ENCODE measurements around the gene RIPOR3. TPM values are rescaled to one million over a fixed set of nuclear protein-coding genes. Genes with fewer than 3 reads are reported as not detected.
"Not testable (repeated sequence)": the region's sequence is repeated elsewhere in the genome, so short reads cannot be mapped to it uniquely, and the experiment has no call there.

RIPOR3 gene
- polyA plus RNA-seq, 1 donor = 9.3 TPM

- not testable (repeated sequence) for H3K27ac ChIP-seq (ENCODE audit: low read length); H3K9me3 ChIP-seq (ENCODE audit: control insufficient read depth, low read depth, low read length); H3K4me1 ChIP-seq (ENCODE audit: control insufficient read depth, insufficient read depth, low read length); H3K27me3 ChIP-seq (ENCODE audit: control insufficient read depth, insufficient read depth, low read length); H3K4me3 ChIP-seq (ENCODE audit: low read length); DNase-seq
- peaks cover 63% of the 10 kb centered on the region for H3K36me3 ChIP-seq (ENCODE audit: control insufficient read depth, insufficient read depth, low read length)
- no CpG with 5 or more reads among the region's 7 CpGs for WGBS (ENCODE audit: insufficient coverage, low lambda C conversion rate)
These were observed 121.9 kb downstream of the RIPOR3 start for GRCh38 chr20:50569487-50569863.

GRCh38 chr20:50568549-50568942 is 122.8 kb downstream of the RIPOR3 start:
- Histone ChIP-seq H3K36me3 (ENCODE audit: control insufficient read depth, insufficient read depth, low read length) (peaks cover 56% of the 10 kb centered on the region), H3K9me3 (ENCODE audit: control insufficient read depth, low read depth, low read length) (no peaks in the 10 kb centered on the region), H3K4me1 (ENCODE audit: control insufficient read depth, insufficient read depth, low read length) (no peaks in the 10 kb centered on the region), H3K4me3 (ENCODE audit: low read length) (no peak overlapping the region), H3K27ac (ENCODE audit: low read length) (no peak overlapping the region), H3K27me3 (ENCODE audit: control insufficient read depth, insufficient read depth, low read length) (no peaks in the 10 kb centered on the region)
- 100% methylated on average over 1 of the region's 11 CpGs for WGBS (ENCODE audit: insufficient coverage, low lambda C conversion rate)
- no peak for DNase-seq

DNA sequence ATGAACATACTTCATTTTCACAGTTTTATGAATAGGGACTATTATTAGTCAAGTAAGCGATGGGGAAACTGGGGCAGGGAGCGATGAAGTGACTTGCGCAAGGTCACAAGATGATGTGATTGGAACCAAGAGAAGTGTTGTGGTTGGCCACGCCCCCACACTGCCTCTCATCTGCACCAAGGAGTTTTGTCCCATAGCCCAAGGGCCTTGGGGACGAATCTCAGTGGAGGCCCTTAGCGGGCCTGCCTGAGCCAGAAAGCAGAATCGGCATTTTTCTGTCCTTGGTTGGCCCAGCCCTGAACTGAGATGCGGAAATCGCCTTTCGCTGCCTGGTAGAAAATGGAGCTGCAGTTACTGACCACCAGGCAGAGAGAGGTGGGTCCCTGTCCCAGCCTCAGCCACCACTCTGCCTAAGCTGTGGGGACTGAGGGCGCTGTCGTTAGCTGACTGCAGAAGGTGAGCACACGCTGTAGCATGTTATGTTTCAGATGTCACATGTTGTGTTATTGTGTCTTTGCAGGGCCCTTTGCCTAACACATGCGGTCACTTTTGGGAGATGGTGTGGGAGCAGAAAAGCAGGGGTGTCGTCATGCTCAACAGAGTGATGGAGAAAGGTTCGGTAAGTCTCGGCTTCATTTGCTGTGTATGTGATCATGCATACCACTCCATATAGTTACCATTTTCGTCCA is 123.3 kb downstream of the RIPOR3 start:
- Histone ChIP-seq H3K27me3 (ENCODE audit: control insufficient read depth, insufficient read depth, low read length) (no peaks in the 10 kb centered on the region), H3K9me3 (ENCODE audit: control insufficient read depth, low read depth, low read length) (no peaks in the 10 kb centered on the region), H3K4me1 (ENCODE audit: control insufficient read depth, insufficient read depth, low read length) (no peaks in the 10 kb centered on the region), H3K4me3 (ENCODE audit: low read length) (no peak overlapping the region), H3K36me3 (ENCODE audit: control insufficient read depth, insufficient read depth, low read length) (peaks cover 55% of the 10 kb centered on the region), H3K27ac (ENCODE audit: low read length) (no peak overlapping the region)
- 90% methylated on average over 2 of the region's 18 CpGs for WGBS (ENCODE audit: insufficient coverage, low lambda C conversion rate)
- DNase-seq = no peak

GRCh38 chr20:50565871-50566270 is 125.5 kb downstream of the RIPOR3 start:
- Histone ChIP-seq H3K4me3 (ENCODE audit: low read length) (no peak overlapping the region), H3K36me3 (ENCODE audit: control insufficient read depth, insufficient read depth, low read length) (peaks cover 65% of the 10 kb centered on the region), H3K27ac (ENCODE audit: low read length) (no peak overlapping the region), H3K27me3 (ENCODE audit: control insufficient read depth, insufficient read depth, low read length) (no peaks in the 10 kb centered on the region), H3K4me1 (ENCODE audit: control insufficient read depth, insufficient read depth, low read length) (no peaks in the 10 kb centered on the region), H3K9me3 (ENCODE audit: control insufficient read depth, low read depth, low read length) (no peaks in the 10 kb centered on the region)
- no peak for DNase-seq
- no CpG with 5 or more reads among the region's 4 CpGs for WGBS (ENCODE audit: insufficient coverage, low lambda C conversion rate)

DNA sequence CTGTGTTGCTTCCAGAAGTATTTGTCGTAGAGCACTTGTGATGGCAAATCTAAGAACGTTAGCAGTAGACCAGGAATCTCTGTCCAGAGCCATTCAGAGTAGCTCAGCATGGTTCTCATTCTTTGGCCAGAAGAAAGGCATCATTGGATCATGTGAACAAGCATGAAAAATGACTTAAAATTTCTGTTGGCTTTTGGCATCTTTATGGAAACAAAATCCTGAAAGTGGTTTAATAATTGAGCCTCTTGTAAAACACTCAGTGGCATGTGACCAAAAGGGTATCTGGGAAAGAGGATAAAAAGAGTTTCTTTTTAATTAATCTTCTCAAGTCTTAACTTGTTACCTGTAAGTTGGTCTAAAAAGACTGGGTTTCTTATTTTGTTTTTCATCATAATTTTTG is 126.0 kb downstream of the RIPOR3 start:
- Histone ChIP-seq H3K27ac (ENCODE audit: low read length) (no peak overlapping the region), H3K4me3 (ENCODE audit: low read length) (no peak overlapping the region), H3K4me1 (ENCODE audit: control insufficient read depth, insufficient read depth, low read length) (no peaks in the 10 kb centered on the region), H3K9me3 (ENCODE audit: control insufficient read depth, low read depth, low read length) (no peaks in the 10 kb centered on the region), H3K36me3 (ENCODE audit: control insufficient read depth, insufficient read depth, low read length) (peaks cover 62% of the 10 kb centered on the region), H3K27me3 (ENCODE audit: control insufficient read depth, insufficient read depth, low read length) (no peaks in the 10 kb centered on the region)
- WGBS (ENCODE audit: insufficient coverage, low lambda C conversion rate) = no CpG with 5 or more reads among the region's 2 CpGs
- no peak for DNase-seq

GRCh38 chr20:50563133-50563944 is 128.0 kb downstream of the RIPOR3 start:
- H3K36me3 ChIP-seq (ENCODE audit: control insufficient read depth, insufficient read depth, low read length) = peaks cover 46% of the 10 kb centered on the region
- no peak overlapping the region for H3K27ac ChIP-seq (ENCODE audit: low read length)
- no peaks in the 10 kb centered on the region for H3K9me3 ChIP-seq (ENCODE audit: control insufficient read depth, low read depth, low read length)
- WGBS (ENCODE audit: insufficient coverage, low lambda C conversion rate) = no CpG with 5 or more reads among the region's 3 CpGs
- no peaks in the 10 kb centered on the region for H3K4me1 ChIP-seq (ENCODE audit: control insufficient read depth, insufficient read depth, low read length)
- H3K4me3 ChIP-seq (ENCODE audit: low read length) = no peak overlapping the region
- DNase-seq = no peak
- no peaks in the 10 kb centered on the region for H3K27me3 ChIP-seq (ENCODE audit: control insufficient read depth, insufficient read depth, low read length)

DNA sequence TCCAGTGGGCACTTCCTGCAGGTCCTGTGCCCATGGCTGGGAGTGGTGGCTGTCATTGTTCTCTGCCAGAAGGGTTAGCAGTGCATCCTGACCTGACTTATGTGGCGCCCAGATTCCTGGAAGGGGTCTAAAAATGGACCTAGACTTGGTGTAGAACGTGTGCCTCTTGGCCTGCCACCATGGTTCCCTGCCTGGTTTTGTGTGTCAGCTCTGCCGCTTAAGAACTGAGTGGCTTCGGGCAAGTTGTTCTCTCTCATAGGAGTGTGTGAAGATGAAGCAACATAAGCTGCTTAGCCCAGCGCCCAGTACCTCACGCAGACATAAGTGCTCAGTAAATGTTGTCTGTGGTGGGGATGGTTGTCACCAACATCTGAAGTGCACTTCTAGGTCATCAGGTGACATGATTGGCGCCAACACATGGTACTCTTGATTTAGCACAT is 129.1 kb downstream of the RIPOR3 start:
- no peaks in the 10 kb centered on the region for H3K9me3 ChIP-seq (ENCODE audit: control insufficient read depth, low read depth, low read length)
- DNase-seq = no peak
- H3K27ac ChIP-seq (ENCODE audit: low read length) = no peak overlapping the region
- peaks cover 37% of the 10 kb centered on the region for H3K36me3 ChIP-seq (ENCODE audit: control insufficient read depth, insufficient read depth, low read length)
- no peak overlapping the region for H3K4me3 ChIP-seq (ENCODE audit: low read length)
- WGBS (ENCODE audit: insufficient coverage, low lambda C conversion rate) = no CpG with 5 or more reads among the region's 7 CpGs
- no peaks in the 10 kb centered on the region for H3K4me1 ChIP-seq (ENCODE audit: control insufficient read depth, insufficient read depth, low read length)
- H3K27me3 ChIP-seq (ENCODE audit: control insufficient read depth, insufficient read depth, low read length) = no peaks in the 10 kb centered on the region

DNA sequence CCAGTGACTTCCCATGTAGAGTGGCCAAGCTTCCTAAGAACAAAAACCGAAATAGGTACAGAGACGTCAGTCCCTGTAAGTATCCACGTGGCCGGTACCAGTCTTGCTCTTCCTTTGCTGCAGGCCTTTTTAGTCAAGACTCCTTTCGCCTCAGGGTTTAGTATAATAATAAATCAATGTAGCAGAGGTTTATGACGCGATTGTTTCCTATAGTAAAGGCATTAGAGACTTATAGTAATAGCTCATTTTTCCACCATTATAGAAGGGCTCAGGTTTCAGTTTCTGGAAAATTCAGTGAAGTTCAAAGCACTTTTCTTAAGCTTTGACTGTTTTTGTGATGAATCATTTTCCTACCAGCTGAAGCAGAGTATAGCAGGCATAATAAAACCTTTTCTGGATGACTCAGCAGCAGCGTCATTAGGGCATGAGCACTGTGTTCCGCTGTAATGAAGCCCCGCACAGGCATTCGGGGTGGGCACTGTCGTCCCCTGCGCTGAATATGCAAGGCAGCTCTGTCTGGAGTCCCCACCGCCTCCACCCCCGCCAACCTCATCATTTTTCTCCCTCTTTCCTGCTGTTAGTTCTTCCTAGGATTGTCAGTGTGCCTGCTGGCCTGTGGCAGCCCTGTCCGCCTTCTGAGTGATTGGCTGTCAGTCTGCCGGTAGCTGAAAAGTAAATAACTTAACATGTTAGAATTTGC is 129.8 kb downstream of the RIPOR3 start:
- Histone ChIP-seq H3K9me3 (ENCODE audit: control insufficient read depth, low read depth, low read length) (no peaks in the 10 kb centered on the region), H3K27ac (ENCODE audit: low read length) (no peak overlapping the region), H3K4me3 (ENCODE audit: low read length) (no peak overlapping the region), H3K27me3 (ENCODE audit: control insufficient read depth, insufficient read depth, low read length) (no peaks in the 10 kb centered on the region), H3K4me1 (ENCODE audit: control insufficient read depth, insufficient read depth, low read length) (no peaks in the 10 kb centered on the region), H3K36me3 (ENCODE audit: control insufficient read depth, insufficient read depth, low read length) (peaks cover 33% of the 10 kb centered on the region)
- DNase-seq = no peak
- 87% methylated on average over 3 of the region's 17 CpGs for WGBS (ENCODE audit: insufficient coverage, low lambda C conversion rate)

DNA sequence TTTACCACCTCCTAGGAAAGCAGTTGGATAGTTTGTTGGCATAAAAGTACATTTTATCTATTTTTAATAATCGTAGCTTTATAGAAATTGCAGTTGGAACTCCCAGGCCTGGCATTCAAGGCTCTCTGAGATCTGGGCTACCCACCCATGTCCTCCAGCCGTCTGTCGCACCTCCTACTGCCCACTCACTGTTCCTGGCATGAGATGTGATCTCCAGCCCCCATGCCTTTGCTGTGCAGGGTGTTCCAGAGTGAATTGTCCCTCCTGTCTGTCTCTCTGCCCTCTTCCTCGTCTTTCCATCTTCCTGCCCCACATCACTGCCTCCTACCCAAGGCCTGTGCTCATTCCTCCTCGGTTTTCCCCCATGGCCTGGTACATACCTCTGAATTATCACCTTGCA is 130.5 kb downstream of the RIPOR3 start:
- Histone ChIP-seq H3K4me1 (ENCODE audit: control insufficient read depth, insufficient read depth, low read length) (no peaks in the 10 kb centered on the region), H3K27ac (ENCODE audit: low read length) (no peak overlapping the region), H3K4me3 (ENCODE audit: low read length) (no peak overlapping the region), H3K36me3 (ENCODE audit: control insufficient read depth, insufficient read depth, low read length) (peaks cover 27% of the 10 kb centered on the region), H3K9me3 (ENCODE audit: control insufficient read depth, low read depth, low read length) (no peaks in the 10 kb centered on the region), H3K27me3 (ENCODE audit: control insufficient read depth, insufficient read depth, low read length) (no peaks in the 10 kb centered on the region)
- 75% methylated on average over 2 of the region's 5 CpGs for WGBS (ENCODE audit: insufficient coverage, low lambda C conversion rate)
- no peak for DNase-seq

GRCh38 chr20:50559856-50560638 is 131.3 kb downstream of the RIPOR3 start:
- Histone ChIP-seq H3K4me3 (ENCODE audit: low read length) (no peak overlapping the region), H3K4me1 (ENCODE audit: control insufficient read depth, insufficient read depth, low read length) (no peaks in the 10 kb centered on the region), H3K27ac (ENCODE audit: low read length) (no peak overlapping the region), H3K36me3 (ENCODE audit: control insufficient read depth, insufficient read depth, low read length) (peaks cover 22% of the 10 kb centered on the region), H3K27me3 (ENCODE audit: control insufficient read depth, insufficient read depth, low read length) (no peaks in the 10 kb centered on the region), H3K9me3 (ENCODE audit: control insufficient read depth, low read depth, low read length) (no peaks in the 10 kb centered on the region)
- DNase-seq = no peak
- WGBS (ENCODE audit: insufficient coverage, low lambda C conversion rate) = no CpG with 5 or more reads among the region's 8 CpGs

Measured in large intestine (tissue), 3 donors.